WTC11 (cell line): ENCODE measurements around the gene DGCR8. TPM values are rescaled to one million over a fixed set of nuclear protein-coding genes. Genes with fewer than 3 reads are reported as not detected.
A peak's percentile ranks its signal among the peaks of the same experiment; 100 is the strongest.

Experiments used
- ATAC-seq: fragments of 200-7000 bp; cut with Tn5 transposase; 2 replicates; pipeline ENCODE4 v1.10.0; 2021; ENCODE audit warnings: mild to moderate bottlenecking, moderate library complexity
- CTCF ChIA-PET: fragments of 300-600 bp; sonication (Branson Sonifier 250); formaldehyde crosslinking; loops from one replicate; lab custom pipeline; 2021; ENCODE audit warnings: antibody characterized with exemption; lab: Charles Lee
- POLR2A ChIA-PET: fragments of 350-600 bp; sonication (Branson Sonifier 250); formaldehyde crosslinking; loops from one replicate; lab custom pipeline; 2021; ENCODE audit warnings: antibody characterized with exemption; lab: Charles Lee
- DNase-seq: peaks from one replicate; pipeline ENCODE4 v3.0.0; 2021; ENCODE audit warnings: low spot score
- H3K27ac Mint-ChIP-seq: 2 replicates; pipeline ENCODE4 v1.8.0; 2021; ENCODE audit warnings: mixed read lengths
- H3K27me3 Mint-ChIP-seq: 2 replicates; pipeline ENCODE4 v1.8.0; 2021; ENCODE audit warnings: low read depth, mild to moderate bottlenecking, moderate library complexity, mixed read lengths
- H3K36me3 Mint-ChIP-seq: 2 replicates; pipeline ENCODE4 v1.8.0; 2021; ENCODE audit warnings: mixed read lengths
- H3K4me1 Mint-ChIP-seq: 2 replicates; pipeline ENCODE4 v1.8.0; 2022; ENCODE audit warnings: mixed read lengths
- H3K4me3 Mint-ChIP-seq: 2 replicates; pipeline ENCODE4 v1.8.0; 2021; ENCODE audit warnings: mild to moderate bottlenecking, moderate library complexity, mixed read lengths
- H3K9me3 Mint-ChIP-seq: 2 replicates; pipeline ENCODE4 v1.8.0; 2021; ENCODE audit warnings: mixed read lengths
- CREB1 ChIP-seq: sonication (generic); formaldehyde crosslinking; IDR thresholded peaks from 2 replicates; pipeline ENCODE4 v1.8.0; 2023; ENCODE audit warnings: mild to moderate bottlenecking, missing genetic modification reagents
- E2F5 ChIP-seq: sonication (generic); formaldehyde crosslinking; IDR thresholded peaks from 2 replicates; pipeline ENCODE4 v1.8.1; 2022; ENCODE audit warnings: mild to moderate bottlenecking, moderate library complexity, missing genetic modification reagents
- FOXK1 ChIP-seq: sonication (generic); formaldehyde crosslinking; IDR thresholded peaks from 2 replicates; pipeline ENCODE4 v1.8.0; 2022; ENCODE audit warnings: mild to moderate bottlenecking, moderate library complexity, missing genetic modification reagents
- GTF2I ChIP-seq: fragments of 250-450 bp; sonication (Bioruptor Pico); conservative IDR thresholded peaks from 2 replicates; pipeline ENCODE4 v1.4.0; 2021; ENCODE audit warnings: mild to moderate bottlenecking
- JAZF1 ChIP-seq: fragments of 250-450 bp; sonication (Bioruptor Pico); IDR thresholded peaks from 2 replicates; pipeline ENCODE4 v1.9.0; 2021; ENCODE audit warnings: moderate library complexity, mild to moderate bottlenecking, inconsistent platforms
- JUN ChIP-seq: sonication (generic); formaldehyde crosslinking; IDR thresholded peaks from 2 replicates; pipeline ENCODE4 v1.8.0; 2023; ENCODE audit warnings: mild to moderate bottlenecking, missing genetic modification reagents
- MLX ChIP-seq: sonication (generic); formaldehyde crosslinking; IDR thresholded peaks from 2 replicates; pipeline ENCODE4 v1.8.1; 2023; ENCODE audit warnings: mild to moderate bottlenecking, missing genetic modification reagents, moderate library complexity
- PRRX2 ChIP-seq: fragments of 250-450 bp; sonication (Bioruptor Pico); IDR thresholded peaks from 2 replicates; pipeline ENCODE4 v1.8.0; 2021; ENCODE audit warnings: mild to moderate bottlenecking
- RORB ChIP-seq: fragments of 250-450 bp; sonication (Bioruptor Pico); IDR thresholded peaks from 2 replicates; pipeline ENCODE4 v1.9.0; 2021; ENCODE audit warnings: mild to moderate bottlenecking
- SMAD3 ChIP-seq: sonication (generic); formaldehyde crosslinking; IDR thresholded peaks from 2 replicates; pipeline ENCODE4 v1.8.0; 2022; ENCODE audit warnings: missing genetic modification reagents, mild to moderate bottlenecking, borderline replicate concordance
- SP1 ChIP-seq: sonication (generic); formaldehyde crosslinking; conservative IDR thresholded peaks from 2 replicates; pipeline ENCODE4 v1.8.1; 2022; ENCODE audit warnings: missing genetic modification reagents
- TEAD4 ChIP-seq: sonication (generic); formaldehyde crosslinking; IDR thresholded peaks from 2 replicates; pipeline ENCODE4 v1.8.0; 2022; ENCODE audit warnings: mild to moderate bottlenecking, missing genetic modification reagents
- TP53 ChIP-seq: sonication (generic); formaldehyde crosslinking; IDR thresholded peaks from 2 replicates; pipeline ENCODE4 v1.8.1; 2023; ENCODE audit warnings: mild to moderate bottlenecking, missing genetic modification reagents
- ZNF121 ChIP-seq: sonication (generic); formaldehyde crosslinking; IDR thresholded peaks from 2 replicates; pipeline ENCODE4 v1.8.0; 2023; ENCODE audit warnings: missing genetic modification reagents
- ZNF219 ChIP-seq: sonication (generic); formaldehyde crosslinking; IDR thresholded peaks from 2 replicates; pipeline ENCODE4 v1.8.0; 2023; ENCODE audit warnings: missing genetic modification reagents, mild to moderate bottlenecking, borderline replicate concordance
- ZNF232 ChIP-seq: sonication (generic); formaldehyde crosslinking; IDR thresholded peaks from 2 replicates; pipeline ENCODE4 v1.8.0; 2022; ENCODE audit warnings: mild to moderate bottlenecking, missing genetic modification reagents
- ZNF396 ChIP-seq: fragments of 250-450 bp; sonication (Bioruptor Pico); IDR thresholded peaks from 2 replicates; pipeline ENCODE4 v1.8.0; 2021; ENCODE audit warnings: mild to moderate bottlenecking, moderate library complexity, borderline replicate concordance
- ZNF416 ChIP-seq: fragments of 250-450 bp; sonication (Bioruptor Pico); IDR thresholded peaks from 2 replicates; pipeline ENCODE4 v1.9.0; 2021; ENCODE audit warnings: mild to moderate bottlenecking, inconsistent platforms
- total RNA-seq: library from RNA; stranded (reverse); gene quantifications from 3 replicates; pipeline ENCODE4 v1.2.3, GENCODE V29; 2021
- TF ChIP-seq, protein P1 (sequence below): sonication (generic); formaldehyde crosslinking; IDR thresholded peaks from 2 replicates; pipeline ENCODE4 v1.8.0; 2022; ENCODE audit warnings: mild to moderate bottlenecking, missing genetic modification reagents
- TF ChIP-seq, protein P2 (sequence below): sonication (generic); formaldehyde crosslinking; IDR thresholded peaks from 2 replicates; pipeline ENCODE4 v1.8.1; 2023; ENCODE audit warnings: mild to moderate bottlenecking, missing genetic modification reagents, borderline replicate concordance
- TF ChIP-seq, protein P3 (sequence below): sonication (generic); formaldehyde crosslinking; IDR thresholded peaks from 2 replicates; pipeline ENCODE4 v1.8.0; 2022; ENCODE audit warnings: mild to moderate bottlenecking, missing genetic modification reagents
- TF ChIP-seq, protein P4 (sequence below): sonication (generic); formaldehyde crosslinking; IDR thresholded peaks from 2 replicates; pipeline ENCODE4 v1.8.1; 2022; ENCODE audit warnings: low read depth, missing genetic modification reagents, borderline replicate concordance

The DGCR8 gene
- total RNA-seq, 1 experiment from 2014 or later = 55.0 TPM

GRCh38 chr22:20130731-20131596, 50.9 kb downstream of the DGCR8 start:
- H3K4me1 Mint-ChIP-seq = 0 out of 2 replicates have a peak, but pooled peaks cover 6% of the 10 kb centered on the region
- H3K9me3 Mint-ChIP-seq = no peaks in the 10 kb centered on the region
- no peaks in the 10 kb centered on the region for H3K27me3 Mint-ChIP-seq
- no peak overlapping the region for H3K27ac Mint-ChIP-seq
- H3K4me3 Mint-ChIP-seq = peak overlapping the region; percentile 59
- TF ChIP-seq GTF2I (CRISPR knock-in tag) (no peak), SP1 (CRISPR knock-in tag) (peak; percentile 73)
- peaks cover 19% of the 10 kb centered on the region for H3K36me3 Mint-ChIP-seq
- CTCF ChIA-PET = interaction anchor here (0.6 to 2.5 kb wide), 8 partner anchors 24 to 177 kb away, joined by 3 to 13 read pairs (median 4); partner anchors contain the start of gene DGCR8
- POLR2A ChIA-PET = interaction anchor here (0.5 kb wide), 1 partner anchor 9 kb away, joined by 3 read pairs; no protein-coding TSS in a partner anchor
- peak; percentile 77 for DNase-seq
- peak; percentile 61 for ATAC-seq

DNA sequence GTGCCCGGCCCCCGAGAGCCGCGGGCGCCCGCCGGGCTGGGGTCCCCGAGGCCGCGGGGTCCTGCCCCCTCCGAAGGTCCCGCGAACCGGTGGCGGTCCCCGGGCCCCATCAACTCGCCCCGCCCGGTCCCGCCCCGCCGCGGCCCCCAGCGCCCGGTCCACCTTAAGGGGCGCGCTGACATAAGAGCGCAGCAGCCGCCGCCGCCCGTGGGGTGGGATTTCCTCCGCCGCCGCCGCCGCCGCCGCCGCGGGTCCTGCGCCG, 51.5 kb downstream of the DGCR8 start, which contains the start of gene ZDHHC8:
Gene ZDHHC8, plus strand, starts transcription at position 208 of the 262 bp plus-strand sequence. CDS start 144 bp downstream, outside the sequence.
- peaks cover 13% of the 10 kb centered on the region for H3K36me3 Mint-ChIP-seq

More for the DNA sequence above, 51.5 kb downstream of the DGCR8 start, which contains the start of gene ZDHHC8:
- peak; percentile 1; the same call in 1 of the 2 replicates for ATAC-seq
- H3K9me3 Mint-ChIP-seq = no peaks in the 10 kb centered on the region
- no peak for TF ChIP-seq ZNF219 (CRISPR knock-in tag)
- TF ChIP-seq CREB1 (CRISPR knock-in tag) = no peak
- no peak for TF ChIP-seq ZNF416 (CRISPR knock-in tag)
- TF ChIP-seq ZNF232 (CRISPR knock-in tag) = no peak
- no peak for TF ChIP-seq TP53 (CRISPR knock-in tag)
- TF ChIP-seq MLX (CRISPR knock-in tag) = no peak
- TF ChIP-seq FOXK1 (CRISPR knock-in tag) = no peak
- TF ChIP-seq, protein P1, sequence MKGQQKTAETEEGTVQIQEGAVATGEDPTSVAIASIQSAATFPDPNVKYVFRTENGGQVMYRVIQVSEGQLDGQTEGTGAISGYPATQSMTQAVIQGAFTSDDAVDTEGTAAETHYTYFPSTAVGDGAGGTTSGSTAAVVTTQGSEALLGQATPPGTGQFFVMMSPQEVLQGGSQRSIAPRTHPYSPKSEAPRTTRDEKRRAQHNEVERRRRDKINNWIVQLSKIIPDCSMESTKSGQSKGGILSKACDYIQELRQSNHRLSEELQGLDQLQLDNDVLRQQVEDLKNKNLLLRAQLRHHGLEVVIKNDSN = no peak
- TF ChIP-seq JAZF1 (CRISPR knock-in tag) = no peak
- no peak for TF ChIP-seq RORB (CRISPR knock-in tag)
- TF ChIP-seq, protein P2, sequence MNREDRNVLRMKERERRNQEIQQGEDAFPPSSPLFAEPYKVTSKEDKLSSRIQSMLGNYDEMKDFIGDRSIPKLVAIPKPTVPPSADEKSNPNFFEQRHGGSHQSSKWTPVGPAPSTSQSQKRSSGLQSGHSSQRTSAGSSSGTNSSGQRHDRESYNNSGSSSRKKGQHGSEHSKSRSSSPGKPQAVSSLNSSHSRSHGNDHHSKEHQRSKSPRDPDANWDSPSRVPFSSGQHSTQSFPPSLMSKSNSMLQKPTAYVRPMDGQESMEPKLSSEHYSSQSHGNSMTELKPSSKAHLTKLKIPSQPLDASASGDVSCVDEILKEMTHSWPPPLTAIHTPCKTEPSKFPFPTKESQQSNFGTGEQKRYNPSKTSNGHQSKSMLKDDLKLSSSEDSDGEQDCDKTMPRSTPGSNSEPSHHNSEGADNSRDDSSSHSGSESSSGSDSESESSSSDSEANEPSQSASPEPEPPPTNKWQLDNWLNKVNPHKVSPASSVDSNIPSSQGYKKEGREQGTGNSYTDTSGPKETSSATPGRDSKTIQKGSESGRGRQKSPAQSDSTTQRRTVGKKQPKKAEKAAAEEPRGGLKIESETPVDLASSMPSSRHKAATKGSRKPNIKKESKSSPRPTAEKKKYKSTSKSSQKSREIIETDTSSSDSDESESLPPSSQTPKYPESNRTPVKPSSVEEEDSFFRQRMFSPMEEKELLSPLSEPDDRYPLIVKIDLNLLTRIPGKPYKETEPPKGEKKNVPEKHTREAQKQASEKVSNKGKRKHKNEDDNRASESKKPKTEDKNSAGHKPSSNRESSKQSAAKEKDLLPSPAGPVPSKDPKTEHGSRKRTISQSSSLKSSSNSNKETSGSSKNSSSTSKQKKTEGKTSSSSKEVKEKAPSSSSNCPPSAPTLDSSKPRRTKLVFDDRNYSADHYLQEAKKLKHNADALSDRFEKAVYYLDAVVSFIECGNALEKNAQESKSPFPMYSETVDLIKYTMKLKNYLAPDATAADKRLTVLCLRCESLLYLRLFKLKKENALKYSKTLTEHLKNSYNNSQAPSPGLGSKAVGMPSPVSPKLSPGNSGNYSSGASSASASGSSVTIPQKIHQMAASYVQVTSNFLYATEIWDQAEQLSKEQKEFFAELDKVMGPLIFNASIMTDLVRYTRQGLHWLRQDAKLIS = no peak
- no peak for TF ChIP-seq ZNF396 (CRISPR knock-in tag)
- TF ChIP-seq JUN (CRISPR knock-in tag) = no peak
- TF ChIP-seq, protein P3, sequence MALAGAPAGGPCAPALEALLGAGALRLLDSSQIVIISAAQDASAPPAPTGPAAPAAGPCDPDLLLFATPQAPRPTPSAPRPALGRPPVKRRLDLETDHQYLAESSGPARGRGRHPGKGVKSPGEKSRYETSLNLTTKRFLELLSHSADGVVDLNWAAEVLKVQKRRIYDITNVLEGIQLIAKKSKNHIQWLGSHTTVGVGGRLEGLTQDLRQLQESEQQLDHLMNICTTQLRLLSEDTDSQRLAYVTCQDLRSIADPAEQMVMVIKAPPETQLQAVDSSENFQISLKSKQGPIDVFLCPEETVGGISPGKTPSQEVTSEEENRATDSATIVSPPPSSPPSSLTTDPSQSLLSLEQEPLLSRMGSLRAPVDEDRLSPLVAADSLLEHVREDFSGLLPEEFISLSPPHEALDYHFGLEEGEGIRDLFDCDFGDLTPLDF (CRISPR knock-in tag) = no peak
- no peak for TF ChIP-seq SMAD3 (CRISPR knock-in tag)
- no peak for TF ChIP-seq E2F5
- TF ChIP-seq PRRX2 = no peak
- TF ChIP-seq TEAD4 (CRISPR knock-in tag) = no peak
- TF ChIP-seq ZNF121 (CRISPR knock-in tag) = no peak
- TF ChIP-seq, protein P4, sequence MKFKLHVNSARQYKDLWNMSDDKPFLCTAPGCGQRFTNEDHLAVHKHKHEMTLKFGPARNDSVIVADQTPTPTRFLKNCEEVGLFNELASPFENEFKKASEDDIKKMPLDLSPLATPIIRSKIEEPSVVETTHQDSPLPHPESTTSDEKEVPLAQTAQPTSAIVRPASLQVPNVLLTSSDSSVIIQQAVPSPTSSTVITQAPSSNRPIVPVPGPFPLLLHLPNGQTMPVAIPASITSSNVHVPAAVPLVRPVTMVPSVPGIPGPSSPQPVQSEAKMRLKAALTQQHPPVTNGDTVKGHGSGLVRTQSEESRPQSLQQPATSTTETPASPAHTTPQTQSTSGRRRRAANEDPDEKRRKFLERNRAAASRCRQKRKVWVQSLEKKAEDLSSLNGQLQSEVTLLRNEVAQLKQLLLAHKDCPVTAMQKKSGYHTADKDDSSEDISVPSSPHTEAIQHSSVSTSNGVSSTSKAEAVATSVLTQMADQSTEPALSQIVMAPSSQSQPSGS (CRISPR knock-in tag) = no peak
- TF ChIP-seq, all 79 proteins: peak for 0
- H3K4me3 Mint-ChIP-seq = peak within 1 kb of the TSS; percentile 62
- H3K27me3 Mint-ChIP-seq = no peaks in the 10 kb centered on the region
- H3K4me1 Mint-ChIP-seq = 0 out of 2 replicates have a peak, but pooled peaks cover 6% of the 10 kb centered on the region
- H3K27ac Mint-ChIP-seq = no peak within 1 kb of the TSS
- no peak for DNase-seq
- POLR2A ChIA-PET = no interaction called here
- CTCF ChIA-PET = interaction anchor here (1.3 to 2.5 kb wide), 2 partner anchors 23 to 178 kb away, joined by 6 to 13 read pairs; no protein-coding TSS in a partner anchor
